GM18873 (cell line): ENCODE results near the gene MTFR1L.

Experiments used
- ATAC-seq: cut with Tn5 transposase; IDR thresholded peaks from one replicate; pipeline ENCODE4 v1.9.1; 2021; ENCODE audit warnings: mild to moderate bottlenecking, moderate library complexity, moderate number of reproducible peaks; ENCODE audit not compliant: unreplicated experiment, low FRiP score

MTFR1L gene

DNA sequence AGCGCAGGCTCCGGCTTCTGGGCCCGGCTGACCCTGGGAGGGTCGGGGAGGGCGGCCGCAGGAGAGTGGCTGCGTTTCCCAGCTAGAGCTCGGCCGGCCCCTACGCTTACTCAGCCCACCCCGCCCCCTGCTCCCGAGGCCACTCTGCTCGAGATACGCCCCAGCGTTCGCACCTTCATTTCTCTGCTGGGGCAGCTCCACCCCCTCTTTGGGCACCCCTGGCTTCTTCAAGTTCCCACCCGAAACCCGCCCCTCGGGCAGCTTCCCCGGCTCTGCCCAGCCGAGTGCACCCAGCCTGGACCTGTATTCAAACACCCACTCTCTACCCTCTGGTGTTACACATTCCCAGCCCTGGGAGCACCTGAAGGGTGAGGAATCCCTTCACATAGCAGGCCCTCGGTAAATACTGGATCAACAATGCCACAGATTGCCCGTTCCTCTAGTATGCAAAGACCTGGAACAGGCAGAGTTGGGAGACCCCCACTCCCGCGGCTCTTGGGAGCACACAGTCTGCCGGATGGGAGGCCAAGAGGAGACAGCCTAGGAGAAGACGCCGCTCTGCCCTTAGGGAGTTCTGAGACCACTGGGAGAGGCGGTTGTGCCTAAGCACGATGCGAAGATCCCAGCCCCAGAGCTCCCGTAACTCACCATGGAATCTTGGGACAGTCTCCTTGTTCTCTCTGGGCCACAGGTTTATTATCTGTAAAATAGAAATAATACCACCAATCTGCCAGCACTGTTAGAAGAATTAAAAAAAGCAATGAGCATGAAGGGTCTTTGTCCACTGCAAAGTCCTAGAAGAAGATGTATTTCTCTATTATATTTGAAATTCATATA, 56.3 kb downstream of the MTFR1L start:
- ATAC-seq: no peak

DNA sequence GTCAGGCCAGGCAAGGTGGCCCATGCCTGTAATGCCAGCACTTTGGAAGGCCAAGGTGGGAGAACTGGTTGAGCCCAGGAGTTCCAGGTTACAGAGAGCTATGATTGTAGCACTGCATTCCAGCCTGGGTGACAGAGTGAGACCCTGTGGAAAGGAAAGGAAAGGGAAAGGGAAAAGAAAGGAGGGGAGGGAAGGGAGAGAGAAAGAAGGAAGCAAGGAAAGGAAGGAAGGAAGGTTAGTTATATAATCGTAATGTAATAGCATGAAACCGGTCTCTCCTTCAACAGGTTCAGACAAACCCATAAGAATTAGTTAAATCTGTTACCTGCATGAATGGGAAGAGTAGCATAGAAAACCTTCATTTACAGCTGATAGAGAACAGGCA, 56.9 kb downstream of the MTFR1L start:
- ATAC-seq: no peak

DNA sequence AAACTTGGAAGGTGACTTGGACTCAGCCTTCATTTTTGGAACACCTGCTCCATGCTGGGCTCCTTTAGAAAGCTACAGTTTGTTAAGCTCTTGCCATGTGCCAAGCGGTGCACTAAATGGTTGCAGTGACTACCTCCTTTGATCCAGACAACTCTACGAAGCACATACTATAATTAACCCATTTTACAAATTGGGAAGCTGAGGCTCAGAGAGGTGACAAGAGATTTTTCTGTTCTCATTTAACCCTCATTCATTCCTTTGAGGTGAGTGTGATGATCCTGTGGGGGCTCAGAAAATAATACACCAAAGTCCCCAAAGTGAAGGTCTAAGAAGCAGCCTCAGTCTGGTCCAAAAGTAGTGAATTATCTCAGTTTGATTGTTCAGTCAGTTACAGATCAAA, 57.4 kb downstream of the MTFR1L start:
- ATAC-seq: no peak

DNA sequence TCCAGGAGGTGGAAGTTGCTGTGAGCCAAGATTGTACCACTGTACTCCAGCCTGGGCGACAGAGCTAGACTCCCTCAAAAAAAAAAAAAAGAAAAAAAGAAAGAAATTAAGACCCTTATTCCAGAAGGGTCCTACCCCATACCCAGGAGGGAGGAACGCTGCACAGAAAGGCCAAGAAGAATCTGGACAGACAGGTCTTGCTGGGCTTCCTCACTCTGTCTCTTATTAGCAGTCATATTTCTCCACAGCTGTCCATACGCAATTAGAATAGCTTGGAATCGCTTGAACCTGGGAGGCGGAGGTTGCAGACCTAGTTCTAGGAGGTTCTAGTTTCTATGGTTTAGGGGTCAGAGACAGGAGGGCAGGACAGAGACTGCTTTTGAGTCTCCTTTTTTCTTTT, 58.9 kb downstream of the MTFR1L start:
- ATAC-seq: no peak

DNA sequence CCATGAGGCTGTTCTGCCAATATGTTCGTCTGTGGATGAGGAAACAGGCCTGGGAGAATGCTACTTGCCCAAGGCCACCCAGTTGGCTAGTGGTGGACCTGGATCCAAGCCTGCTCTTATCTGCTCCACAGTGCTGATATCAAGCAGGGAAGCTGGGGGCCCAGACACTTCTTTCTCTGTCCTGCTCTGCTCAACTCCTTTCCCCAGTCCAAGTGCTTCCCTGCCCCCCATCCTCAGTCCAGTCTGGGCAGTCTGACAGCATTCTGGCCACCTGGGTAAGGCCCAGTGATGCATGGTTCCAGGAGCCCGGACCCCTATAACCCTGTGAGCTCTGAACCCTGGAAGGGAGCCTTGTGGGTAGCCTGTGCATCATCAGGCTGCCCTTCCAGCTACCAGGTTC, 59.9 kb downstream of the MTFR1L start:
- ATAC-seq: no peak

DNA sequence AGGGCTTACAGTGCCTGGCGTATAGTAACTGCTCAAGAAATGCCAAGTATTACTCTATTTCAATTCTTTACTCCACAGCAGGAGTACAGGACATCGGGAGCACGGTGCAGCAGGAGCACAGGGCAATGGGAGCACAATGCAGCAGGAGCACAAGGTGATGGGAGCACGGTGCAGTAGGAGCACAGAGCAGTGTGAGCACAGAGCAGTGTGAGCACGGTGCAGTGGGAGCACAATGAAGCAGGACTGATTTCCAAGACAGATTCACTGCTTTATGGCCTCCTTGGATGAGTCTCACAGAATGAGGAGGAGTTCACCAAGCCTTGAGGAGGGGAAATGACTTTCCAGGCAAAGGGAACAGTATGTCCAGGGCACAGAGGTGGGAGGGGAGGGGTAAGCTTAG, 60.8 kb downstream of the MTFR1L start:
- ATAC-seq: no peak

DNA sequence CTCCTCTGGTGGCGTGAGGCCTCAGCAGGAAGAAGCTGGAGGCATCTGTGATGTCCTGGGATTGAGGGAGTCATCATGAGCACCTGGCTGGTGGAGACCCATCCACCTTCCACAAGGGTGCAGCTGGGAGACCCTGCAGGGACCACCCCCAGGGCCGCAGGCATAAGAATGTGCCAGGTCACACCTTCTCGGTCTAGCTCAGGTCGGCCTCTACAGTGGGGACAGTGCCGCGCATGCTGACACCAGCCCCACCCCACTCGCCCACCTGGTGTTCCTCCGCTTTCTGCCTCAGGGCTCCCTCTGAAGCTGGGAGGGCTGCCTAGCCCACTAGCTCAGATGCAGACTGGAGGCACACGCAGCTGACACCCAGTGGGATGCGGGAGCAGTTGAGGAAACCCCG, 61.5 kb downstream of the MTFR1L start:
- ATAC-seq: no peak
